CD8-positive, alpha-beta memory T cell (primary cell): ENCODE measurements around the gene ZNF862. TPM values are rescaled to one million over a fixed set of nuclear protein-coding genes. Genes with fewer than 3 reads are reported as not detected.

Experiments
- CTCF ChIA-PET: fragments of 350-600 bp; sonication (Branson Sonifier 250); formaldehyde crosslinking; loops from one replicate; lab custom pipeline; 2021; ENCODE audit warnings: antibody characterized with exemption; lab: Charles Lee
- POLR2A ChIA-PET: fragments of 350-600 bp; sonication (Branson Sonifier 250); formaldehyde crosslinking; loops from one replicate; lab custom pipeline; 2021; ENCODE audit warnings: antibody characterized with exemption; lab: Charles Lee
- DNase-seq, 5 donors: peaks; one replicate each; pipeline versions ENCODE4 v3.0.0 to v3.0.0-alpha.2; 2020 to 2022; ENCODE audit warnings: mixed read lengths in 1 of 5
- H3K27ac ChIP-seq: one replicate; pipeline ENCODE4 v1.7.0; 2013; ENCODE audit warnings: low read depth, mild to moderate bottlenecking, low read length, moderate library complexity
- H3K27me3 ChIP-seq: 2 replicates; pipeline ENCODE4 v1.7.0; 2013; ENCODE audit warnings: low read length, mild to moderate bottlenecking; ENCODE audit not compliant: insufficient read depth, poor library complexity, severe bottlenecking
- H3K36me3 ChIP-seq: 2 replicates; pipeline ENCODE4 v1.7.0; 2013; ENCODE audit warnings: mild to moderate bottlenecking, low read length, moderate library complexity; ENCODE audit not compliant: insufficient read depth
- H3K4me1 ChIP-seq: 2 replicates; pipeline ENCODE4 v1.7.0; 2013; ENCODE audit warnings: mild to moderate bottlenecking, low read length, moderate library complexity; ENCODE audit not compliant: insufficient read depth
- H3K4me3 ChIP-seq: 2 replicates; pipeline ENCODE4 v1.7.0; 2013; ENCODE audit warnings: mild to moderate bottlenecking, low read length
- H3K9me3 ChIP-seq: 2 replicates; pipeline ENCODE4 v1.7.0; 2013; ENCODE audit warnings: mild to moderate bottlenecking, low read length
- H3K27ac Mint-ChIP-seq, 8 donors: one replicate each; pipeline ENCODE4 v1.8.0; 2020 to 2021; ENCODE audit warnings: mixed read lengths in 8 of 8, mild to moderate bottlenecking in 6 of 8, inconsistent platforms in 3 of 8, moderate library complexity in 3 of 8
- H3K27me3 Mint-ChIP-seq, 2 donors: one replicate each; pipeline ENCODE4 v1.8.0; 2020 to 2021; ENCODE audit warnings: mixed read lengths in 2 of 2, mild to moderate bottlenecking in 1 of 2, moderate library complexity in 1 of 2
- H3K36me3 Mint-ChIP-seq, 3 donors: one replicate each; pipeline ENCODE4 v1.8.0; 2020 to 2021; ENCODE audit warnings: mixed read lengths in 3 of 3, inconsistent platforms in 1 of 3, mild to moderate bottlenecking in 1 of 3
- H3K4me1 Mint-ChIP-seq, 3 donors: one replicate each; pipeline ENCODE4 v1.8.0; 2020 to 2021; ENCODE audit warnings: mixed read lengths in 3 of 3, inconsistent platforms in 1 of 3, mild to moderate bottlenecking in 1 of 3
- H3K4me3 Mint-ChIP-seq, 7 donors: one replicate each; pipeline ENCODE4 v1.8.0; 2020 to 2021; ENCODE audit warnings: mixed read lengths in 7 of 7, mild to moderate bottlenecking in 6 of 7, moderate library complexity in 4 of 7, inconsistent platforms in 2 of 7
- H3K9me3 Mint-ChIP-seq, 5 donors: one replicate each; pipeline ENCODE4 v1.8.0; 2020 to 2022; ENCODE audit warnings: mixed read lengths in 5 of 5, mild to moderate bottlenecking in 3 of 5, moderate library complexity in 2 of 5, inconsistent platforms in 1 of 5
- polyA plus RNA-seq: library from polyadenylated mRNA; unstranded; fragments of 300-500 nt; fragmentation: Illumina TruSeq; gene quantifications from one replicate; pipeline ENCODE4 v1.2.3, GENCODE V29; 2021
- total RNA-seq, 2 experiments: library from RNA; stranded (reverse); gene quantifications; one replicate each; pipeline ENCODE4 v1.2.3, GENCODE V29; 2021

The ZNF862 gene
- 10 to 100 TPM; 12.3 to 13.2 TPM for total RNA-seq
- polyA plus RNA-seq, result 6.8 TPM

- Mint-ChIP-seq H3K27me3 (peaks cover 7 to 13% of the 10 kb centered on the region in 2 donors), H3K4me1 (peaks cover 27 to 48% (median 43%) of the 10 kb centered on the region in 3 donors), H3K9me3 (no peaks in the 10 kb centered on the region), H3K4me3 (peak within 1 kb of the TSS; percentile 89 to 95 (median 92)), H3K36me3 (peaks cover 0 to 3% (median 2%) of the 10 kb centered on the region in 3 donors), H3K27ac (peak within 1 kb of the TSS; percentile 43 to 96 (median 86))
- ChIA-PET POLR2A (interaction anchor here (0.7 to 3.0 kb wide), 4 partner anchors 27 to 1681 kb away, joined by 4 to 20 read pairs (median 10); partner anchors contain the start of genes ATP6V0E2 and RHEB), CTCF (interaction anchor here (1.0 to 3.1 kb wide), 7 partner anchors 11 to 69 kb away, joined by 3 to 27 read pairs (median 7); partner anchors contain the start of gene ATP6V0E2)
- Histone ChIP-seq H3K4me3 (peak within 1 kb of the TSS; percentile 80), H3K27me3 (no peaks in the 10 kb centered on the region), H3K9me3 (no peaks in the 10 kb centered on the region), H3K4me1 (peaks cover 15% of the 10 kb centered on the region), H3K27ac (peak within 1 kb of the TSS; percentile 55), H3K36me3 (no peaks in the 10 kb centered on the region)
- DNase-seq, result peak; percentile 93 to 97 (median 94)
Observed at GRCh38 chr7:149838224-149838991, at the start of gene ZNF862. Gene ZNF862, plus strand, starts transcription at chr7:149838375. Its CDS starts 237 bp downstream, at chr7:149838612.

GRCh38 chr7:149789101-149789500 is 49.1 kb upstream of the ZNF862 start:
- H3K4me1 ChIP-seq, result no peaks in the 10 kb centered on the region
- Mint-ChIP-seq H3K4me1 (no peaks in the 10 kb centered on the region), H3K36me3 (no peaks in the 10 kb centered on the region), H3K9me3 (no peaks in the 10 kb centered on the region), H3K27me3 (peaks cover 12 to 23% of the 10 kb centered on the region in 2 donors), H3K27ac (no peak overlapping the region), H3K4me3 (no peak overlapping the region)
- no peak overlapping the region for H3K4me3 ChIP-seq
- CTCF ChIA-PET, result interaction anchor here (1.0 kb wide), 1 partner anchor 47 kb away, joined by 3 read pairs; no protein-coding TSS in a partner anchor
- H3K9me3 ChIP-seq, result no peaks in the 10 kb centered on the region
- H3K27me3 ChIP-seq, result peaks cover 11% of the 10 kb centered on the region
- no peak for DNase-seq
- no peak overlapping the region for H3K27ac ChIP-seq
- POLR2A ChIA-PET, result no interaction called here
- no peaks in the 10 kb centered on the region for H3K36me3 ChIP-seq

GRCh38 chr7:149790146-149790548 is 48.0 kb upstream of the ZNF862 start:
- H3K27me3 Mint-ChIP-seq, result peaks cover 14 to 27% of the 10 kb centered on the region in 2 donors
- no peak overlapping the region for H3K27ac ChIP-seq
- no peaks in the 10 kb centered on the region for H3K9me3 Mint-ChIP-seq
- POLR2A ChIA-PET, result no interaction called here
- H3K4me1 ChIP-seq, result no peaks in the 10 kb centered on the region
- H3K4me3 ChIP-seq, result no peak overlapping the region
- peak in 1 of 5 donors; percentile 35 for DNase-seq
- H3K9me3 ChIP-seq, result no peaks in the 10 kb centered on the region
- H3K27me3 ChIP-seq, result peaks cover 11% of the 10 kb centered on the region
- H3K36me3 ChIP-seq, result no peaks in the 10 kb centered on the region
- H3K4me3 Mint-ChIP-seq, result no peak overlapping the region
- peak overlapping the region in 1 of 8 donors; percentile 87 for H3K27ac Mint-ChIP-seq
- no peaks in the 10 kb centered on the region for H3K36me3 Mint-ChIP-seq
- H3K4me1 Mint-ChIP-seq, result no peaks in the 10 kb centered on the region
- CTCF ChIA-PET, result interaction anchor here (1.0 kb wide), 1 partner anchor 48 kb away, joined by 3 read pairs; no protein-coding TSS in a partner anchor

GRCh38 chr7:149790754-149791360 is 47.3 kb upstream of the ZNF862 start:
- Mint-ChIP-seq H3K9me3 (no peaks in the 10 kb centered on the region), H3K27me3 (peaks cover 14 to 27% of the 10 kb centered on the region in 2 donors), H3K27ac (no peak overlapping the region), H3K4me1 (no peaks in the 10 kb centered on the region), H3K36me3 (no peaks in the 10 kb centered on the region), H3K4me3 (no peak overlapping the region)
- Histone ChIP-seq H3K4me1 (no peaks in the 10 kb centered on the region), H3K36me3 (no peaks in the 10 kb centered on the region), H3K9me3 (no peaks in the 10 kb centered on the region), H3K27me3 (peaks cover 11% of the 10 kb centered on the region), H3K27ac (no peak overlapping the region), H3K4me3 (no peak overlapping the region)
- ChIA-PET POLR2A (no interaction called here), CTCF (no interaction called here)
- no peak for DNase-seq

GRCh38 chr7:149791411-149792219 is 46.6 kb upstream of the ZNF862 start:
- Mint-ChIP-seq H3K27ac (no peak overlapping the region), H3K9me3 (no peaks in the 10 kb centered on the region), H3K36me3 (no peaks in the 10 kb centered on the region), H3K27me3 (peaks cover 14 to 27% of the 10 kb centered on the region in 2 donors), H3K4me3 (no peak overlapping the region), H3K4me1 (no peaks in the 10 kb centered on the region)
- H3K4me1 ChIP-seq, result no peaks in the 10 kb centered on the region
- ChIA-PET POLR2A (no interaction called here), CTCF (no interaction called here)
- DNase-seq, result no peak
- no peaks in the 10 kb centered on the region for H3K36me3 ChIP-seq
- no peak overlapping the region for H3K4me3 ChIP-seq
- H3K27ac ChIP-seq, result no peak overlapping the region
- H3K9me3 ChIP-seq, result no peaks in the 10 kb centered on the region
- H3K27me3 ChIP-seq, result peaks cover 11% of the 10 kb centered on the region

DNA sequence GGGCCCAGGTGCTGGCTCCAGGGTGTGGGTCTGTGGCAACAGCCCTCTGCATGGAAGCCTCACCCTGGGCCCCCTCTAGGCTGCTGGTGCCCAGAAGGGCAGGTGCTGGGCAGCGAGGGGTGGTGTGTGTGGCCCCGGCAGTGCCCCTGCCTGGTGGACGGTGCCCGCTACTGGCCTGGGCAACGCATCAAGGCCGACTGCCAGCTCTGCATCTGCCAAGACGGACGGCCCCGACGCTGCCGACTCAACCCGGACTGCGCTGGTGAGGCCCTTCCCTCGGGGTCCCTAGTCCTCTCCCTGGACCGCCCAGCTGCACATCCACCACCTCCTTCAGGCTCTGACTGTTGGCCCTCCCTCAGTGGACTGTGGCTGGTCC is 46.0 kb upstream of the ZNF862 start:
- H3K36me3 Mint-ChIP-seq, result no peaks in the 10 kb centered on the region
- no peak for DNase-seq
- H3K27me3 Mint-ChIP-seq, result peaks cover 14 to 27% of the 10 kb centered on the region in 2 donors
- Histone ChIP-seq H3K27ac (no peak overlapping the region), H3K27me3 (peaks cover 11% of the 10 kb centered on the region), H3K36me3 (no peaks in the 10 kb centered on the region), H3K9me3 (no peaks in the 10 kb centered on the region), H3K4me3 (no peak overlapping the region), H3K4me1 (no peaks in the 10 kb centered on the region)
- no peaks in the 10 kb centered on the region for H3K4me1 Mint-ChIP-seq
- H3K4me3 Mint-ChIP-seq, result no peak overlapping the region
- POLR2A ChIA-PET, result no interaction called here
- H3K27ac Mint-ChIP-seq, result no peak overlapping the region
- H3K9me3 Mint-ChIP-seq, result no peaks in the 10 kb centered on the region
- CTCF ChIA-PET, result no interaction called here

DNA sequence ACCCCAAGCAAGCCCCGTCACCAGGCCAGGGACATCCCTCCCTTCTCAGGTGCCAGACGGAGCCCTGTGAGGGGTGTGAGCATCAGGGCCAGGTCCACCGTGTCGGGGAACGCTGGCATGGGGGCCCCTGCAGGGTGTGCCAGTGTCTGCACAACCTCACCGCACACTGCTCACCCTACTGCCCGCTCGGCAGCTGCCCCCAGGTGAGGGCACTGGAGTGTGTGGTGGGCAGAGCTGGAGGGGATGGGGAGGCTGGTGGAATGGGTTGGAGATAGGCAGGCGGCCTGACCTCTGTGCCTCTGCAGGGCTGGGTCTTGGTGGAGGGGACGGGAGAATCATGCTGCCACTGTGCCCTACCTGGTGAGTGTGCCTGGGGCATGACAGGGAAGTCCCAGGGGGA is 44.9 kb upstream of the ZNF862 start:
- Histone ChIP-seq H3K36me3 (no peaks in the 10 kb centered on the region), H3K27ac (no peak overlapping the region), H3K4me1 (no peaks in the 10 kb centered on the region), H3K27me3 (peaks cover 11% of the 10 kb centered on the region), H3K9me3 (no peaks in the 10 kb centered on the region), H3K4me3 (no peak overlapping the region)
- CTCF ChIA-PET, result no interaction called here
- Mint-ChIP-seq H3K27me3 (peaks cover 12 to 27% of the 10 kb centered on the region in 2 donors), H3K4me1 (no peaks in the 10 kb centered on the region), H3K9me3 (no peaks in the 10 kb centered on the region), H3K36me3 (no peaks in the 10 kb centered on the region), H3K27ac (no peak overlapping the region), H3K4me3 (no peak overlapping the region)
- DNase-seq, result no peak
- POLR2A ChIA-PET, result no interaction called here
